Activated CD4-positive, alpha-beta T cell treated with anti-CD3 and anti-CD28 coated beads, Interleukin-2, amount 10 ng/mL, durations not matched to agents 7 days and 5 days (primary cell): Measurements from ENCODE around the gene NECTIN1. TPM values are rescaled to one million over a fixed set of nuclear protein-coding genes. Genes with fewer than 3 reads are reported as not detected.

Source experiments
- CTCF ChIA-PET: fragments of 350-600 bp; sonication (Branson Sonifier 250); formaldehyde crosslinking; loops from one replicate; lab custom pipeline; 2021; ENCODE audit warnings: antibody characterized with exemption; lab: Charles Lee
- POLR2A ChIA-PET: fragments of 350-600 bp; sonication (Branson Sonifier 250); formaldehyde crosslinking; loops from one replicate; lab custom pipeline; 2021; ENCODE audit warnings: antibody characterized with exemption; lab: Charles Lee
- DNase-seq: peaks from one replicate; pipeline ENCODE4 v3.0.0-alpha.2; 2020
- H3K27ac Mint-ChIP-seq: one replicate; pipeline ENCODE4 v1.8.0; 2021; ENCODE audit warnings: mild to moderate bottlenecking, moderate library complexity, mixed read lengths
- H3K27me3 Mint-ChIP-seq: one replicate; pipeline ENCODE4 v1.8.0; 2021; ENCODE audit warnings: mixed read lengths
- H3K36me3 Mint-ChIP-seq: one replicate; pipeline ENCODE4 v1.8.0; 2021; ENCODE audit warnings: low read depth, mixed read lengths
- H3K4me1 Mint-ChIP-seq: one replicate; pipeline ENCODE4 v1.8.0; 2021; ENCODE audit warnings: mixed read lengths
- H3K4me3 Mint-ChIP-seq: one replicate; pipeline ENCODE4 v1.8.0; 2021; ENCODE audit warnings: mild to moderate bottlenecking, moderate library complexity, mixed read lengths
- H3K9me3 Mint-ChIP-seq: one replicate; pipeline ENCODE4 v1.8.0; 2021; ENCODE audit warnings: mixed read lengths
- total RNA-seq, 2 experiments: library from RNA; stranded (reverse); gene quantifications; one replicate each; pipeline ENCODE4 v1.2.3, GENCODE V29; 2021

Gene NECTIN1
- total RNA-seq, result under 1 TPM; 0.21 to 0.30 TPM

- Mint-ChIP-seq H3K27me3 (peaks cover 51% of the 10 kb centered on the region), H3K27ac (no peak within 1 kb of the TSS), H3K9me3 (no peaks in the 10 kb centered on the region)
These were observed at the start of gene NECTIN1 for GRCh38 chr11:119728651-119729580. Gene NECTIN1, minus strand, starts transcription at chr11:119729200. Its CDS starts 647 bp downstream, at chr11:119728553.

GRCh38 chr11:119778391-119779194 lies 49.6 kb upstream of the NECTIN1 start:
- Mint-ChIP-seq H3K4me1 (no peaks in the 10 kb centered on the region), H3K4me3 (no peak overlapping the region), H3K27me3 (peaks cover 3% of the 10 kb centered on the region), H3K27ac (no peak overlapping the region), H3K36me3 (no peaks in the 10 kb centered on the region), H3K9me3 (no peaks in the 10 kb centered on the region)
- no peak for DNase-seq
- ChIA-PET POLR2A (no interaction called here), CTCF (no interaction called here)

More at GRCh38 chr11:119728651-119729580, at the start of gene NECTIN1:
- Mint-ChIP-seq H3K36me3 (no peaks in the 10 kb centered on the region), H3K4me1 (peaks cover 9% of the 10 kb centered on the region), H3K4me3 (peak within 1 kb of the TSS; percentile 66)
- peak; percentile 85 for DNase-seq
- CTCF ChIA-PET, result interaction anchor here (0.6 to 1.8 kb wide), 29 partner anchors 8 to 397 kb away, joined by 3 to 16 read pairs (median 4); no protein-coding TSS in a partner anchor
- POLR2A ChIA-PET, result no interaction called here

DNA sequence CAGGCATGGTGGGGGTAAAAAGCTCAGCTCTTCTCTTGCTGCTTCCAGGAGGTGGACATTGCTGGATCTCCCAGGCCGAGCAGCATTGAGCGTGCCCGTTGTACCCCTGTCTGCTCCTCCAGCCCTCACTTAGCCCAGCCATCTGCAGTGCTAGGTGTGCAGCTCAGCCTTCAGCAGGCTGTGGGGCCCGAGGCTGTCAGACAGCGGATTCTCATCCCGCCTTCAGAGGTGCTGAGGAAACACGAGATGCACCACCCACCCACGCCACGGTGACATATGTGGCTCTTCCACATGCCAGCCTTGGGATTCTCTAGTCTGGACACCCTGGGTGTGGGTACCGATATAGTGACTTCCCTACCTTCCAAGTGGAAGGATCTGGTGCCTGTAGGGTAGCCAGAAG lies 48.9 kb upstream of the NECTIN1 start:
- POLR2A ChIA-PET, result no interaction called here
- H3K27me3 Mint-ChIP-seq, result peaks cover 3% of the 10 kb centered on the region
- H3K9me3 Mint-ChIP-seq, result no peaks in the 10 kb centered on the region
- no peak for DNase-seq
- no peaks in the 10 kb centered on the region for H3K4me1 Mint-ChIP-seq
- H3K4me3 Mint-ChIP-seq, result no peak overlapping the region
- CTCF ChIA-PET, result interaction anchor here (1.0 kb wide), 1 partner anchor 15 kb away, joined by 3 read pairs; no protein-coding TSS in a partner anchor
- H3K27ac Mint-ChIP-seq, result no peak overlapping the region
- H3K36me3 Mint-ChIP-seq, result no peaks in the 10 kb centered on the region

- no peaks in the 10 kb centered on the region for H3K9me3 Mint-ChIP-seq
- POLR2A ChIA-PET, result no interaction called here
These were observed 47.7 kb upstream of the NECTIN1 start for GRCh38 chr11:119776651-119777050.

DNA sequence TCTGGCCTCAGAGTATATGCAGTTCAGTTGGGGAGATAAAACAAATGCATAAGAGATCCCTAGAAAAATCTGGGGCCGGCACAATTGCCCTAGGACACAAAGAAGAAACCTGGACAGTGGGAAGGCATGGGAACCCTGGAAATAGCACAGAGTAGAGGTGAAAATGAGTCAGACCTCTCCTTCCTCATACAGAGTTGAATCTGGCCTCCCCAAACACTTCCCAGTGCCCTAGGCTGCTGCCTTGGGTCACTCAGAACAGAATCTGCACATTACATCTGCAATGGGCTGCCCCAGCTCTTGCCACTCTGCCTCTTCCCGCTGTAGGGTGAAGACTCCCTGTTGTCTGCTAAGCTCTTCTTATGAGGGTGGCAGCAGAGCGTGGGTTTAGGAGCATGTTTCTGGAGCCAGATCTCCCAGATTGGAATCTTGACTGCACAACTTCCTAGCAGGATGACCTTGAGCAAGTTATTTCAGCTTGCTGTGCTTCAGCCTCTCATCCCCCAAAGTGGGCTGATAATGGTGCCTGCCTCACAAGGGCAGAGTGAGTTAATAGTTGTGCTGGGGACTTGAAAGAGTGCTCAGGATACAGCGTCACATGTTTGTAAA lies 47.1 kb upstream of the NECTIN1 start:
- no peak for DNase-seq
- Mint-ChIP-seq H3K4me1 (no peaks in the 10 kb centered on the region), H3K27me3 (no peaks in the 10 kb centered on the region), H3K4me3 (no peak overlapping the region), H3K9me3 (no peaks in the 10 kb centered on the region), H3K27ac (no peak overlapping the region), H3K36me3 (no peaks in the 10 kb centered on the region)
- CTCF ChIA-PET, result no interaction called here
- POLR2A ChIA-PET, result no interaction called here

More at GRCh38 chr11:119776651-119777050, 47.7 kb upstream of the NECTIN1 start:
- no peak for DNase-seq
- CTCF ChIA-PET, result no interaction called here
- no peaks in the 10 kb centered on the region for H3K4me1 Mint-ChIP-seq
- H3K4me3 Mint-ChIP-seq, result no peak overlapping the region
- H3K27ac Mint-ChIP-seq, result no peak overlapping the region
- H3K36me3 Mint-ChIP-seq, result no peaks in the 10 kb centered on the region
- peaks cover under 1% of the 10 kb centered on the region for H3K27me3 Mint-ChIP-seq

- ChIA-PET CTCF (no interaction called here), POLR2A (no interaction called here)
- no peaks in the 10 kb centered on the region for H3K9me3 Mint-ChIP-seq
- H3K27me3 Mint-ChIP-seq, result no peaks in the 10 kb centered on the region
- H3K4me3 Mint-ChIP-seq, result no peak overlapping the region
- H3K4me1 Mint-ChIP-seq, result no peaks in the 10 kb centered on the region
- DNase-seq, result peak; percentile 40
- no peak overlapping the region for H3K27ac Mint-ChIP-seq
- no peaks in the 10 kb centered on the region for H3K36me3 Mint-ChIP-seq
These were observed 45.3 kb upstream of the NECTIN1 start for GRCh38 chr11:119774172-119774763.

DNA sequence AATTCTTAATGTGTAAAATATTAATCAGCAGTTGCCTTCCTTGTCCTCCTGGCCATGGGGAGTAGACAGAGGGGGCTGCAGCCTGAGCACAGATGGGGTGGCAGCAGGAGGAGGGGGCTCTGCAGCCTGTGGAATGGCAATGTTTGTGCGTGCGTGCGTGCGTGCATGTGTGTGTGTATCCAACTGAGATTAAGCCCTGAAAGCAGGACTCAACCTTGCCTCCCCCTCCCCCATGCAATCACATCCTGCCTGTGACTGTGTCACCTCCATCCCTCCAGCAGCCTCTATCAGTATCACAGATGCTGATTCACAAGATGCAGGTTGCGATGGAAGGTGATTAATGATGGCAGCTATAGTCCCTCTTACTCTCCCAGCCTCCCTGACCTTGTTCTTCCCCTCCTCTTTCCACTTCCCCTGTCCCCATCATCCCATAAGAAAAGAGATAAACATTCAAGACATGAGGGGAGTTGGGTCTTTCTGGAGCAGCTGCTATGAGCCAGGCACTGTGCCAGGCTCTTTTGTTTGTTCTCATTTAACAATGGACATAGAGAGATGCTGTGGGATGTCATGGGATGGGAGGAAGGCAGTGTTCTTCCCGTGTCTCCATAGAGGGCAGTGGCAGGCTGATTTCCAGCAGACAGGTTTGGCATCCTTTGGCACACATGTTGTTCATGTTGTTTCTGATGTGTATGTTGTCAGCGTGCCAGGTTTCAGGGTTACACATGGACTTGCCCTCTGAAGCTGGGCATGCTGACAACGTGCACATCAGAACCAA lies 43.8 kb upstream of the NECTIN1 start:
- DNase-seq, result no peak
- no peaks in the 10 kb centered on the region for H3K36me3 Mint-ChIP-seq
- CTCF ChIA-PET, result no interaction called here

DNA sequence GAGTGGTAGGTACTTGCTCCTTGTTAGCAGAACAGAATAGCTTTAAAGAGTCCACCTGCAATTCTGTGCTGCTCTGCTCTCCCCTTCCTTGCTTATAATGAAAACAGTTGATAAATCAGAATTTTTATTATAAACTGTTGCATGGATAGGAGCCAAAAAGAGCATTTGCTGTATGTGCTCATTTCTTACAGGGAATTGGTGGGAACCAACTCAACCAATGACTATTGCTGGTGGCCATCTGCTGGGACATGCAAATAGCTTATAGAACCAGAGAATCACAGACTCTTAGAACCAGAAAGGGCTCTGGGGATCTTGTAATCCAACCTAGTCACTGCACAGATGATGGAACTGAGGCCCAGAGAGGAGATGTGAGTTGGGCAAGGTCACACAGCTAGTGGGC lies 43.1 kb upstream of the NECTIN1 start:
- no peak for DNase-seq
- Mint-ChIP-seq H3K36me3 (no peaks in the 10 kb centered on the region), H3K4me1 (no peaks in the 10 kb centered on the region), H3K9me3 (peaks cover 4% of the 10 kb centered on the region), H3K4me3 (no peak overlapping the region), H3K27ac (no peak overlapping the region), H3K27me3 (peaks cover 8% of the 10 kb centered on the region)
- CTCF ChIA-PET, result no interaction called here
- POLR2A ChIA-PET, result no interaction called here

More for the DNA sequence above, 43.8 kb upstream of the NECTIN1 start:
- H3K27me3 Mint-ChIP-seq, result peaks cover 5% of the 10 kb centered on the region
- no peaks in the 10 kb centered on the region for H3K4me1 Mint-ChIP-seq
- H3K27ac Mint-ChIP-seq, result no peak overlapping the region
- H3K9me3 Mint-ChIP-seq, result peaks cover 2% of the 10 kb centered on the region
- H3K4me3 Mint-ChIP-seq, result no peak overlapping the region
- POLR2A ChIA-PET, result no interaction called here

DNA sequence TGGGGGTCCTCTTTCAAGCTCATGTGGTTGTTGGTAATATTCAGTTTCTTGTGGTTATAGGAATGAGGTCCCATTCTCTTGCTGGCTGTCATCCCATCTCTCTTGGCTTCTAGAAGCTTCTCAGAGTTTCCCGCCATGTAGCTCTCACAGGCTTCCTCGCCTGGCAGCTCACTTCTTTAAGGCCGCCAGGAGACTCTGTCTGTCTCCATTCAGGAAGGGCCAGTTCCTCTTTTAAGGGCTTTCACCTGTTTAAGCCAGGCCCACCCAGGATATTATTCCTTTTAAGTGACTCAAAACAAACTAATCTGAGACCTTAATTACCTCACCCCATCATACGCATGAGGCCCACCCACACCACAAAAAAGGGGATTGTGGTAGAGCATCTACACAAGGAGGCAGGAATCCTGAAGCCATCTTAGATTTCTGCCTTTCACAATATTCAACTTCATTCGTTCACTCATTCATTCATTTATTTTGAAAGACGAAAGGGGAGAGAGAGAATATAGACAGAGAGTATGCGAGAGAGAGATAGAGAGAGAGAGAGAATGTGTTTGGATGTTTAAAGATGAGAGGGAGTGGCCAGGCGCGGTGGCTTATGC lies 42.3 kb upstream of the NECTIN1 start:
- ChIA-PET CTCF (interaction anchor here (0.9 kb wide), 1 partner anchor 9 kb away, joined by 3 read pairs; no protein-coding TSS in a partner anchor), POLR2A (no interaction called here)
- no peaks in the 10 kb centered on the region for H3K4me1 Mint-ChIP-seq
- H3K27me3 Mint-ChIP-seq, result peaks cover 12% of the 10 kb centered on the region
- H3K27ac Mint-ChIP-seq, result no peak overlapping the region
- H3K4me3 Mint-ChIP-seq, result no peak overlapping the region
- no peaks in the 10 kb centered on the region for H3K36me3 Mint-ChIP-seq
- peaks cover 4% of the 10 kb centered on the region for H3K9me3 Mint-ChIP-seq
- DNase-seq, result no peak

GRCh38 chr11:119765628-119766027 lies 36.6 kb upstream of the NECTIN1 start:
- CTCF ChIA-PET, result interaction anchor here (0.6 kb wide), 1 partner anchor 259 kb away, joined by 6 read pairs; no protein-coding TSS in a partner anchor
- no peak for DNase-seq
- H3K27me3 Mint-ChIP-seq, result peaks cover 12% of the 10 kb centered on the region
- POLR2A ChIA-PET, result no interaction called here
- H3K4me1 Mint-ChIP-seq, result no peaks in the 10 kb centered on the region
- no peaks in the 10 kb centered on the region for H3K36me3 Mint-ChIP-seq
- H3K9me3 Mint-ChIP-seq, result peaks cover 4% of the 10 kb centered on the region
- H3K27ac Mint-ChIP-seq, result no peak overlapping the region
- no peak overlapping the region for H3K4me3 Mint-ChIP-seq

GRCh38 chr11:119764108-119764868 lies 35.3 kb upstream of the NECTIN1 start:
- ChIA-PET CTCF (no interaction called here), POLR2A (no interaction called here)
- no peaks in the 10 kb centered on the region for H3K36me3 Mint-ChIP-seq
- no peak for DNase-seq
- H3K27me3 Mint-ChIP-seq, result peaks cover 12% of the 10 kb centered on the region
- H3K9me3 Mint-ChIP-seq, result peaks cover 4% of the 10 kb centered on the region
- H3K4me3 Mint-ChIP-seq, result no peak overlapping the region
- no peaks in the 10 kb centered on the region for H3K4me1 Mint-ChIP-seq
- no peak overlapping the region for H3K27ac Mint-ChIP-seq
